Body of pancreas (tissue), 4 donors: Measurements from ENCODE around the gene CREG2. TPM values are rescaled to one million over a fixed set of nuclear protein-coding genes. Genes with fewer than 3 reads are reported as not detected.
A peak's percentile ranks its signal among the peaks of the same experiment; 100 is the strongest.

Source experiments
- ATAC-seq: fragments of 150-250 bp; one replicate; pipeline ENCODE4 v1.9.1; 2016
- DNase-seq, 4 donors: peaks; one replicate each; pipeline ENCODE4 v3.0.0-alpha.2; 2019
- H3K27ac ChIP-seq, 4 donors: fragments of 200-600 bp; sonication (generic); 1 replicate in 3 of 4; 2 replicates in 1 of 4; pipeline versions ENCODE4 v1.5.1 to v1.6.1; 2016 to 2019; ENCODE audit warnings: mild to moderate bottlenecking in 1 of 4, mixed read lengths in 1 of 4, moderate library complexity in 1 of 4
- H3K27me3 ChIP-seq, 2 donors: fragments of 200-600 bp; sonication (generic); one replicate each; pipeline ENCODE4 v1.6.0; 2016; ENCODE audit warnings: mild to moderate bottlenecking in 1 of 2
- H3K36me3 ChIP-seq, 2 donors: fragments of 200-600 bp; sonication (generic); replicated peaks in 1 of 2; 2 replicates each; pipeline ENCODE4 v1.5.1; 2016; ENCODE audit warnings: low read depth in 2 of 2; ENCODE audit not compliant: insufficient read depth in 1 of 2
- H3K4me1 ChIP-seq: fragments of 200-600 bp; sonication (generic); one replicate; pipeline ENCODE4 v1.6.0; 2016
- H3K4me3 ChIP-seq, 2 donors: fragments of 200-600 bp; sonication (generic); 1 replicate in 1 of 2; 2 replicates in 1 of 2; pipeline ENCODE4 v1.5.1; 2016 to 2019
- H3K9me3 ChIP-seq, 3 donors: fragments of 200-600 bp; sonication (generic); 1 replicate in 2 of 3; 2 replicates in 1 of 3; pipeline ENCODE4 v1.5.1; 2016
- POLR2A ChIP-seq, 3 donors: fragments of 450-650 bp; IDR thresholded peaks; one replicate each; pipeline ENCODE4 v1.6.1; 2016; ENCODE audit warnings: antibody characterized with exemption in 3 of 3, mild to moderate bottlenecking in 2 of 3
- WGBS, 2 donors: methylation state at CpG; one replicate each; pipeline ENCODE4 v1.1.5; 2017; 5-methylcytosine and 5-hydroxymethylcytosine counted together
- intact Hi-C: fragments of 100-400 bp; cut with DNase I; formaldehyde crosslinking; loops from one replicate; pipeline ENCODE4 v1.15.1; 2023
- total RNA-seq, 2 donors: library from RNA; depleted of rRNA; stranded (reverse); fragments of >200 nt; gene quantifications; one replicate each; pipeline ENCODE4 v1.1.0, GENCODE V29; 2016
- TF ChIP-seq, protein P1 (sequence below), 7 experiments: fragments of 450-650 bp in 4 of 7; fragments of 200-600 bp in 3 of 7; sonication (generic) in 3 of 7; IDR thresholded peaks; one replicate each; pipeline ENCODE4 v1.5.1; 2016 to 2019; ENCODE audit warnings: antibody characterized with exemption in 7 of 7

CREG2 gene
- total RNA-seq, 2 donors from 2014 or later, result not detected

DNA sequence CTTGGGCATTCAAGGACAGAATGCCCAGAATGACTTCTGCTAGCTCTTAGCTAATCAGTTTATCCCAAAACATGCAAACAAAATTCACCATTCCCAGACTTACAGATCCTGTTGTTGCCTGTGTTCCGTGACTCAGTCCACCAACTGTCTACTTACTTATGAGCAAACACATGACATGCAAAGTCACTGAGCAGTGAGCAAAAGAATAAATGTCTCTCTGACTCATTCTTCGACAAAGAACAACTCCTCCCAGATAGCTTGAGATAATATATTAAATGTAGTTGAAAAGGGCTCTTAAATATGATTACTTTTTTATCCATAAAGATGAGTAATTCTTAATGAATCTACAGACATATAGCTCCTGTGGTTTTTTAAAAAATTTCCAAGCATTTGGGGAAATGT is 9.0 kb upstream of the CREG2 start:
- TF ChIP-seq POLR2A (IDR thresholded peaks at IDR 0.05), result no peak
- TF ChIP-seq, protein P1, sequence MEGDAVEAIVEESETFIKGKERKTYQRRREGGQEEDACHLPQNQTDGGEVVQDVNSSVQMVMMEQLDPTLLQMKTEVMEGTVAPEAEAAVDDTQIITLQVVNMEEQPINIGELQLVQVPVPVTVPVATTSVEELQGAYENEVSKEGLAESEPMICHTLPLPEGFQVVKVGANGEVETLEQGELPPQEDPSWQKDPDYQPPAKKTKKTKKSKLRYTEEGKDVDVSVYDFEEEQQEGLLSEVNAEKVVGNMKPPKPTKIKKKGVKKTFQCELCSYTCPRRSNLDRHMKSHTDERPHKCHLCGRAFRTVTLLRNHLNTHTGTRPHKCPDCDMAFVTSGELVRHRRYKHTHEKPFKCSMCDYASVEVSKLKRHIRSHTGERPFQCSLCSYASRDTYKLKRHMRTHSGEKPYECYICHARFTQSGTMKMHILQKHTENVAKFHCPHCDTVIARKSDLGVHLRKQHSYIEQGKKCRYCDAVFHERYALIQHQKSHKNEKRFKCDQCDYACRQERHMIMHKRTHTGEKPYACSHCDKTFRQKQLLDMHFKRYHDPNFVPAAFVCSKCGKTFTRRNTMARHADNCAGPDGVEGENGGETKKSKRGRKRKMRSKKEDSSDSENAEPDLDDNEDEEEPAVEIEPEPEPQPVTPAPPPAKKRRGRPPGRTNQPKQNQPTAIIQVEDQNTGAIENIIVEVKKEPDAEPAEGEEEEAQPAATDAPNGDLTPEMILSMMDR (IDR thresholded peaks at IDR 0.05), result no peak
- no peak for ATAC-seq
- H3K9me3 ChIP-seq, result no peaks in the 10 kb centered on the region
- H3K36me3 ChIP-seq, result no peaks in the 10 kb centered on the region
- 72 to 73% methylated on average over 2 of the region's 2 CpGs for WGBS, 2 donors
- DNase-seq, result no peak
- H3K4me3 ChIP-seq, result no peak overlapping the region
- no peaks in the 10 kb centered on the region for H3K4me1 ChIP-seq
- H3K27ac ChIP-seq, result no peak overlapping the region
- H3K27me3 ChIP-seq, result no peaks in the 10 kb centered on the region
- intact Hi-C loops, result no loop called here

DNA sequence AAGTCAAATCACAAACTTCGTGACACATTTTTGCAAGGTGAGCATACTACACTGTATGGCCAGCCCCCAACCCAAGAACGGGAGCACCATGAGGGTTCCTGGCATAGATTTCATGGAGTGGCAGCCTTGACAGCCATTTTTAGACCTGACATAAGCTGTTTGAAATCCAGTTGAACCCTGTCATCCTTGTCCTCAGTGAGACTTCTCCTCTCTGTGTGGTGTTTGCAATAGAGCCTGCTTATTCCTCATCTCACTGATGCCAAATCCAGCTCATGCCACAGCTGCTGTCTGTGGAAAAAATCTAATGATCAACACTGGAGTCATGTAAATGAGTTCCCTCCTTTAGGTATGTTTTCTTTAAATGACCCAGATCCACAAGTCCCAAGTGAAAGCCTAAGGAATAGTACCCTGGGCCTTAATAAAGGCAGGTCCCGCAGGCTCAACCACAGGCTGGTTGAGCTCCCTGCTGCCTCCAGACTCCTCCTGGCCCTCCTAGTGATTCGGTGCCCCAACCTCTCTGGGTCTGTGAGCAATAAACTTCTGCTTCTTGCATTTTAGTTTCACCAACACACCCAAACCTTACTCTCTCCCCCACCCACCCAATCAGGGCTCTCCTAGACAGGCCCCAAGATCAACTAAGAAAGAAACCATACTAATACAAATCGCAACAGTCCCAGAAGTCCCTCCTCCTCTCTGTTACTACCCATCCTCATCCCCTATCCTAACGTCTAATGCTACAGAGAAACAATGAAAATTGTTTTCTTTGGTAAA is 8.4 kb upstream of the CREG2 start:
- DNase-seq (no peak), ATAC-seq (no peak)
- Histone ChIP-seq H3K4me1 (no peaks in the 10 kb centered on the region), H3K9me3 (no peaks in the 10 kb centered on the region), H3K27ac (no peak overlapping the region), H3K36me3 (no peaks in the 10 kb centered on the region), H3K27me3 (no peaks in the 10 kb centered on the region), H3K4me3 (no peak overlapping the region)
- intact Hi-C loops, result no loop called here
- TF ChIP-seq, protein P1 (IDR thresholded peaks at IDR 0.05), result no peak
- TF ChIP-seq POLR2A (IDR thresholded peaks at IDR 0.05), result no peak
- 78 to 84% methylated on average over 6 of the region's 6 CpGs for WGBS, 2 donors

DNA sequence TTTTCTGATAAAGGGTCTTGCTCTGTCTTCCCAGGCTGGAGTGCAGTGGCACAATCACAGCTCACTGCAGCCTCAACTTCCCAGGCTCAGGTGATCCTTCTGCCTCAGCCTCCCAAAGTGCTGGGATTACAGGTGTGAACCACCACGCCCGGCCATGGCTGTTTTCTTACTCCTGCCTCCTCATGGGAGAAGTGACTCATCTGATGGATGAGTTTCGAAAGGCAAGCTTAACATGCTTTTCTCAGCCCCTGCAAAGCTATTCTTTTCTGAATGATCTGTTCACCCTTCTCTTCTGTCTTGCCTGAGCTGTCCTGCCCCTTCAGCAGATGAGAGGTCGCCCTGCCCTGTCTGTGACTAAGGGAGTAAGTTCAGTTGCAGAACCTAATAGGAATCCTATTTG is 929 bp upstream of the CREG2 start:
- Histone ChIP-seq H3K9me3 (no peaks in the 10 kb centered on the region), H3K27me3 (peaks cover 0 to 4% of the 10 kb centered on the region in 2 donors), H3K36me3 (no peaks in the 10 kb centered on the region), H3K27ac (no peak overlapping the region), H3K4me3 (no peak overlapping the region), H3K4me1 (peaks cover 13% of the 10 kb centered on the region)
- intact Hi-C loops, result no loop called here
- WGBS, 2 donors, result 33 to 64% methylated on average over 4 of the region's 4 CpGs
- no peak for ATAC-seq
- DNase-seq, result no peak
- no peak for TF ChIP-seq POLR2A (IDR thresholded peaks at IDR 0.05)
- TF ChIP-seq, protein P1 (IDR thresholded peaks at IDR 0.05), result no peak

DNA sequence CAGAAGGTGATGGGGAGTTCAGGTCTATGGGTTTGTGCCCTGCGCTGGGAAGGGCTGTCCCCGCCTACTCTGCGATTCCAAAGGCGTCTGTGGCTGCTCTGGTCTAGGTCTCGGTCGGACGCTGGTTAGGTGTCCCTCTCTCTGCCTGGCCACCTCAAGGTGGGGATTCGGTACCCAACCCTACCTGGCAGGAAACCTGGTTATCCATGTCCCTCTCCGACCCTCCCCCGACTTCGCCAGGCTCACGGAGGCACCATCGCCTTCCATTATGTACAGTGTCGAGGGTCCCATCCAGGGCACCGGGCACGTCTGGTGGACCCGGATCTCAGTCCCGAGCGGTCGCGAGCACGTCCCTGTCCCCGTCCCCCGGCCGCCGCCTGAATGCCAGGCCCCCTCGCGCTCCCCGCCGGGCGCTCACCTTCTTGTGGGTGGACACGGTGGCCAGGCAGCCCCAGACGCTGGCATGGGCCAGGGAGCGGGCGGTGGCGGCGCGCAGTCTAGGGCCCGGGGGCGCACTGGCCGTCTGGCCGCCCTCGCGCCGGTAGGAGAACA is 628 bp downstream of the CREG2 start:
- ATAC-seq, result peak; percentile 25
- Histone ChIP-seq H3K27ac (no peak overlapping the region), H3K27me3 (peaks cover 0 to 4% of the 10 kb centered on the region in 2 donors), H3K4me3 (peak overlapping the region in 1 of 2 donors; percentile 23), H3K9me3 (no peaks in the 10 kb centered on the region), H3K4me1 (peaks cover 13% of the 10 kb centered on the region), H3K36me3 (no peaks in the 10 kb centered on the region)
- WGBS, 2 donors, result 2 to 7% methylated on average over 10 to 39 of the region's 45 CpGs
- TF ChIP-seq, protein P1 (IDR thresholded peaks at IDR 0.05), result no peak
- TF ChIP-seq POLR2A (IDR thresholded peaks at IDR 0.05), result no peak
- intact Hi-C loops, result no loop called here
- DNase-seq, result peak in 1 of 4 donors; percentile 11
